Activated T-helper 1 cell treated with anti-CD3 and anti-CD28 coated beads, Interleukin-12 subunit alpha, Interleukin-12 subunit beta, Interleukin-2, Interleukin-4 antibody, amounts not matched to agents 30 ng/mL and 10 ng/mL and 1 ng/mL, durations not matched to agents 14 hours and 24 hours and 36 hours (primary cell): ENCODE data around the gene MSH5. TPM values are rescaled to one million over a fixed set of nuclear protein-coding genes. Genes with fewer than 3 reads are reported as not detected.
"Not testable (repeated sequence)": the region's sequence is repeated elsewhere in the genome, so short reads cannot be mapped to it uniquely, and the experiment has no call there.

Source experiments
- DNase-seq: peaks from one replicate; pipeline ENCODE4 v3.0.0; 2021; ENCODE audit warnings: low spot score
- H3K27ac Mint-ChIP-seq: one replicate; pipeline ENCODE4 v1.8.0; 2021; ENCODE audit warnings: mild to moderate bottlenecking, mixed read lengths
- H3K27me3 Mint-ChIP-seq: one replicate; pipeline ENCODE4 v1.8.0; 2022; ENCODE audit warnings: mild to moderate bottlenecking, moderate library complexity, mixed read lengths; ENCODE audit not compliant: insufficient read depth
- H3K36me3 Mint-ChIP-seq: one replicate; pipeline ENCODE4 v1.8.0; 2021; ENCODE audit warnings: low read depth, mixed read lengths
- H3K4me1 Mint-ChIP-seq: one replicate; pipeline ENCODE4 v1.8.0; 2021; ENCODE audit warnings: low read depth, mixed read lengths
- H3K4me3 Mint-ChIP-seq: one replicate; pipeline ENCODE4 v1.8.0; 2021; ENCODE audit warnings: mild to moderate bottlenecking, moderate library complexity, mixed read lengths
- H3K9me3 Mint-ChIP-seq: one replicate; pipeline ENCODE4 v1.8.0; 2021; ENCODE audit warnings: mixed read lengths
- intact Hi-C: fragments of 100-400 bp; cut with micrococcal nuclease; formaldehyde crosslinking; loops from one replicate; pipeline ENCODE4 v1.15.1; 2024
- total RNA-seq: library from RNA; stranded (reverse); gene quantifications from 2 replicates; pipeline ENCODE4 v1.2.3, GENCODE V29; 2022

Gene MSH5
- total RNA-seq, 1 donor from 2014 or later: 83.4 TPM

DNA sequence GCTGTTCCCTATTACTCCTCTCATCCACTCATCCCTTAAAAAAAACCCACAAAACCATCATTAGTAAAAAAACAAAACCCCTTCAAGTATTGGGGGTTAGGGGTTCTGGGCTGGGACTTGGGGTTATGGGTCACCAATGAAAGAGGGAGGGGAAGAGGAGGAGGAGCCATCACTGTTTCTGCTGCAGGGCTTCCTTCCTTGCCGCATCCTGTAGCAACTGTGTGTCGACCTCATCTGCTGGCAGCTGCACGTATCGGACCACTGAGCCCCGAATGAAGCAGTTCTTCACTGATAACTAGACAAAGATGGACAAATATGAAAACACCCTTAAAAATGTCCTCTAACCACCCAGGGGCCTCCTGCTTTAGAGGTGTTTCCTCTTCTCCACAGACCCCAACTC lies 57.8 kb downstream of the MSH5 start:
- H3K36me3 Mint-ChIP-seq: peaks cover 29% of the 10 kb centered on the region
- intact Hi-C loops: loop anchor here (2.0 kb wide), 1 partner anchor 15 kb away; no protein-coding TSS in a partner anchor
- H3K27me3 Mint-ChIP-seq: no peaks in the 10 kb centered on the region
- H3K9me3 Mint-ChIP-seq: no peaks in the 10 kb centered on the region
- H3K27ac Mint-ChIP-seq: peak overlapping the region; percentile 77
- H3K4me3 Mint-ChIP-seq: peak overlapping the region; percentile 54
- DNase-seq: peak; percentile 40
- H3K4me1 Mint-ChIP-seq: peaks cover 30% of the 10 kb centered on the region

DNA sequence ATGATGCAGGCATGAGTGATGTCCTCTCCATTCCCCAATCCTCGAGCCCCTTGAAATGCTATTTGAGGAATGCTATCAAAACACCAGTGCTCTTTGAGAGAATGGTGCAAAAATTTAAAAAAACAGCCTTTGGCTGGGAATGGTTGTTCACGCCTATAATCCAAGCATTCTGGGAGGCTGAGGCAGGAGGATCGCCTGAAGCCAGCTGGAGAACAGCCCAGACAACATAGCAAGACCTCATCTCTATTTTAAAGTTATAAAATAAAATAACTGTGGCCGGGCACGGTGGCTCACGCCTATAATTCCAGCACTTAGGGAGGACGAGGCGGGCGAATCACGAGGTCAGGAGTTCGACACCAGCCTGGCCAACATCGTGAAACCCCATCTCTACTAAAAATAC lies 60.0 kb downstream of the MSH5 start:
- DNase-seq: no peak
- Mint-ChIP-seq H3K27ac (no peak overlapping the region), H3K4me1 (peaks cover 24% of the 10 kb centered on the region), H3K4me3 (no peak overlapping the region), H3K9me3 (no peaks in the 10 kb centered on the region), H3K27me3 (no peaks in the 10 kb centered on the region), H3K36me3 (peaks cover 25% of the 10 kb centered on the region)
- intact Hi-C loops: no loop called here

DNA sequence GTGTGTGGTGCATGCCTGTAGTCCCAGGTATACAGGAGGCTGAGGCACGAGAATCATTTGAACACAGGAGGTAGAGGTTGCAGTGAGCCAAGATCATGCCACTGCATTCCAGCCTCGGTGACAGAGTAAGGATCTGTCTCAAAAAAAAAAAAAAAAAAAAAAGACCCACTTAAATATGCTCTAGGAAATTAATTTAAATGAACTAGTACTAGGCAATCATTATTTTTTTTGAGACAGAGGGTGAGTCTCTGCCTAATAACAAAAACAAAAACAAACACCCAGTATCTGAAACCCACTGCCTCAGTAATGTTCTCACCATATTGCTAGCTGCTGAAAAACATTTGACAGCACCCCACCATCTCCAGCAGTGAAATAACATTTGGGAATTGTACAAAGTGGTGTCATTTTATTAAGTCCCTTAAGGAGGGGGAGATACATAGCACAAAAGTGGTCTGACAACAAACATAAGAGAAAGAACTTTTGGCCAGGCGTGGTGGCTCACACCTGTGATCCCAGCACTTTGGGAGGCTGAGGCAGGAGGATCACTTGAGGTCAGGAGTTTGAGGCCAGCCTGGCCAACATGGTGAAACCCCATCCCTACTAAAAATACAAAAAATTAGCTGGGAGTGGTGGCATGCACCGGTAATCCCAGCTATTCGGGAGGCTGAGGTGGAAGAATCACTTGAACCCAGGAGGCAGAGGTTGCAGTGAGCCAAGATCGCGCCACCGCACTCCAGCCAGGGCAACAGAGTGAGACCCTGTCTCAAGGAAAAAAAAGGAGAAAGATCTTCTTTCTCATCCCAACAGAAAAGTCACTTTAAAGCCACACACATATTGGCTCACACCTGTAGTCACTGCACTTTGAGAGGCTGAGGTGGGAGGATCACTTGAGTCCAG lies 61.5 kb downstream of the MSH5 start:
- peaks cover 32% of the 10 kb centered on the region for H3K4me1 Mint-ChIP-seq
- intact Hi-C loops, H3K4me3 Mint-ChIP-seq, DNase-seq, H3K27me3 Mint-ChIP-seq, H3K9me3 Mint-ChIP-seq: not testable (repeated sequence)
- H3K36me3 Mint-ChIP-seq: peaks cover 22% of the 10 kb centered on the region
- peak overlapping the region; percentile 6 for H3K27ac Mint-ChIP-seq

DNA sequence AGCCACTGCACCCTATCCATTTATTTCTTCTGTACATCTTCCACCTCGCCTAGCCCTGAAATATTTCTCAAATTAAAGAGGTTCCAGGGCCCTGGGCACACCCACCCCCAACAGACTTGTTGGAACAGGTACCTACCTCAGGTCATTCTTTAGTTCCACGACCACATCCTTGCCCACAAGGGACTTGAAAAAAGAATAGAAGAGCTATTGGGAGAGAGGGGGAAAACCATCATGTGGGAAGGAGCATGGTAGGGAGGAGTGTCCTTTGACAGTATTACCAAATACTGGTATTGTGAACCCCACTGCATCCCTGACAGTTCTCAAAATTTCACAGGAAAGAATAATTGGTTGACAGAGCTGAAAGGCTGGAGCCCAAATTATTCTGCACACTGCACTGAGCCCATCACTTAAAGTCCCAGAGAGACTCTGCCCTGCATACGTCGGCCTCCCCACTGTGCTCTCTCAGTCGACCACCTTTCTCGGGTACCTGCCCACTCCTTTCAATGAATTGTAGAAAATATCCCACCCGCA lies 66.2 kb downstream of the MSH5 start:
- Mint-ChIP-seq H3K4me3 (peak overlapping the region; percentile 94), H3K9me3 (no peaks in the 10 kb centered on the region), H3K27ac (peak overlapping the region; percentile 90), H3K36me3 (peaks cover 24% of the 10 kb centered on the region), H3K4me1 (peaks cover 20% of the 10 kb centered on the region), H3K27me3 (no peaks in the 10 kb centered on the region)
- no peak for DNase-seq
- intact Hi-C loops: loop anchor here (1.0 kb wide), 3 partner anchors 10 to 141 kb away; partner anchors contain the start of gene CLIC1

DNA sequence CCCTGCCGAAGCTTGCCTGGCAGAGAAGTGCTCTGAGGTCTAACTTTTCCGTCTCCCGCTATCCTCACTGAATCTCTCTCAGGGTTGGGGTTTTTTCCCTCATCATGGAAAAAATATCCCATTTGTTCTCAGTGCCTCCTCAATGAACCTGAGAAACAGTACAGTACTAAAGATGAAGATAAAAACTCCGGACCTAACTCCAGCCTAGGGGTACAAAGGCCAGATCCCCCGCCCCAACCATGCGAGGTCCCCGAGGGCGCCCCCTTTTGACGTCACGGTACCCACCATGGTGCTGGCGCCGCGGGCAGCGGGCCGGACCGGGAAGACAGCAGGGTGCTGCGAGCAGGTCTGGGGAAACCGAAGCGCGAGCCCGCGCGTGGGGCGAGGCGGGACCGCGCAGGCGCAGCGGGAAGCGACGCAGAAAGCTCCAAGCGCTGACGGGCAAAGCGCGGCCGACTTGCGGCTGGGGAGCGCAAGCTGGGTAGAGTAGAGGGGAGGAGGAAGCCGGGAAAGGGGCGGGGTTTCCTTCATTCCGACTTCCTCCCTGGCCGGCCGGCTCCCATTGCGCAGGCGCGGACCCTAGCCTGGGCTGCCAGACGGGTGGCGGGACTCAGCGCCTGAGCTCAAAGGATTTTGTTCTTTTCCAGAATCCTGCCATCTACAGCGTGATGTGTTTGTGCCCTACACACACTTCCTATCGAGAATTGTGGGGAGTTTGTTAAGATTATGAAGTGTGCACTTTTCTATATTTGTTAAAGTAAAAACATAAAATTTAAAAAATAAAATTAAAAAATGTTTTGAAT lies 66.9 kb downstream of the MSH5 start, which contains the start of gene LSM2:
Gene LSM2 (minus strand): TSS at position 497 of the 803 bp plus-strand sequence. CDS start 209 bp downstream, at position 288.
- peaks cover 21% of the 10 kb centered on the region for H3K36me3 Mint-ChIP-seq
- intact Hi-C loops: loop anchor here (1.0 kb wide), 3 partner anchors 10 to 141 kb away; partner anchors contain the start of gene CLIC1
- H3K27me3 Mint-ChIP-seq: no peaks in the 10 kb centered on the region

DNA sequence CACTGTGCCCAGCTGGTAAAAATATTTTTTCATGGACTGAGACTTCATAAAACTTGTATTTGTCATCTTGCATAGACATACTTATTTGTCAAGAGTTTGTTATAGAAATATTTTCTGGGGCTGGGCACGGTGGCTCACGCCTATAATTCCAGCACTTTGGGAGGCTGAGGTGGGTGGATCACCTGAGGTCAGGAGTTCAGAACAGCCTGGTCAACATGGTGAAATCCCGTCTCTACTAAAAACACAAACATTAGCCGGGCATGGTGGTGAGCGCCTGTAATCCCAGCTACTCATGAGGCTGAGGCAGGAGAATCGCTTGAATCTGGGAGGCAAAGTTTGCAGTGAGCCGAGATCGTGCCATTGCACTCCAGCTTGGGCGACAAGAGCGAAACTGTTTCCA lies 68.8 kb downstream of the MSH5 start:
- DNase-seq, H3K4me3 Mint-ChIP-seq, H3K9me3 Mint-ChIP-seq, H3K27me3 Mint-ChIP-seq, H3K27ac Mint-ChIP-seq, intact Hi-C loops: not testable (repeated sequence)
- H3K36me3 Mint-ChIP-seq: peaks cover 20% of the 10 kb centered on the region
- peaks cover 30% of the 10 kb centered on the region for H3K4me1 Mint-ChIP-seq

More for the DNA sequence above, 66.9 kb downstream of the MSH5 start, which contains the start of gene LSM2:
- H3K9me3 Mint-ChIP-seq: no peaks in the 10 kb centered on the region
- peak within 1 kb of the TSS; percentile 94 for H3K4me3 Mint-ChIP-seq
- H3K4me1 Mint-ChIP-seq: peaks cover 20% of the 10 kb centered on the region
- DNase-seq: peak; percentile 97
- H3K27ac Mint-ChIP-seq: peak within 1 kb of the TSS; percentile 90

DNA sequence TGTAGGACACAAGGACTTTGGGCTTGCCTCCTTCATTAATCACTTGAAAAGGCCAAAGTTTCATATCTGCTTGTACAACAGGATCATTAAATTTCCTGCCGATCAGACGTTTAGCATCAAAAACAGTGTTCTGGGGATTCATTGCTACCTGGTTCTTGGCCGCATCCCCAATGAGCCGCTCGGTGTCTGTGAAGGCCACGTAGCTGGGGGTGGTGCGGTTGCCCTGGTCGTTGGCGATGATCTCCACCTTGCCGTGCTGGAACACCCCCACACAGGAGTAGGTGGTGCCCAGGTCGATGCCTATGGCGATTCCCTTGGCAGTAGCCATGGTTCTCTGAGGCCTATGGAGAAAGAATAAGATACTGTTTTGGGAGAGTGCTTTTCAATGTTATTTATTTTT lies 71.8 kb downstream of the MSH5 start:
- Mint-ChIP-seq H3K27ac (peak overlapping the region; percentile 95), H3K4me1 (peaks cover 27% of the 10 kb centered on the region), H3K36me3 (peaks cover 16% of the 10 kb centered on the region), H3K4me3 (no peak overlapping the region), H3K9me3 (no peaks in the 10 kb centered on the region), H3K27me3 (no peaks in the 10 kb centered on the region)
- intact Hi-C loops: loop anchor here (2.0 to 10.0 kb wide), 4 partner anchors 15 to 1043 kb away; partner anchors contain the start of genes GPSM3, PBX2, PSMB9 and TAP1
- no peak for DNase-seq

Other genes with a start within 250 kb of the MSH5 start
- gene MICB, start 241.9 kb upstream of the MSH5 start, total RNA-seq: 36.1 and 37.5 TPM in 2 replicates
- not detected in 2 replicates for gene MCCD1, start 211.0 kb upstream of the MSH5 start, total RNA-seq
- 628 and 637 TPM in 2 replicates for gene DDX39B, start 198.0 kb upstream of the MSH5 start, total RNA-seq
- 1.2 and 1.4 TPM in 2 replicates for gene ATP6V1G2, start 193.4 kb upstream of the MSH5 start, total RNA-seq
- 18.2 and 18.9 TPM in 2 replicates for gene NFKBIL1, start 192.4 kb upstream of the MSH5 start, total RNA-seq
- gene LTA, start 167.7 kb upstream of the MSH5 start, total RNA-seq: 1,021 and 1,078 TPM in 2 replicates
- gene TNF, start 164.4 kb upstream of the MSH5 start, total RNA-seq: 427 and 430 TPM in 2 replicates
- gene LTB, start 157.6 kb upstream of the MSH5 start, total RNA-seq: 270 and 277 TPM in 2 replicates
- gene LST1, start 153.7 kb upstream of the MSH5 start, total RNA-seq: 63.0 and 66.6 TPM in 2 replicates
- 19.1 and 20.3 TPM in 2 replicates for gene NCR3, start 147.0 kb upstream of the MSH5 start, total RNA-seq
- 55.5 and 61.5 TPM in 2 replicates for gene AIF1, start 124.8 kb upstream of the MSH5 start, total RNA-seq
- gene PRRC2A, start 119.3 kb upstream of the MSH5 start, total RNA-seq: 281 and 283 TPM in 2 replicates
- gene BAG6, start 87.3 kb upstream of the MSH5 start, total RNA-seq: 319 and 323 TPM in 2 replicates
- gene APOM, start 84.1 kb upstream of the MSH5 start, total RNA-seq: 1.8 and 3.7 TPM in 2 replicates
- 18.1 and 19.1 TPM in 2 replicates for gene C6orf47, start 79.2 kb upstream of the MSH5 start, total RNA-seq
- gene GPANK1, start 75.0 kb upstream of the MSH5 start, total RNA-seq: 34.8 and 37.2 TPM in 2 replicates
- gene CSNK2B, start 73.9 kb upstream of the MSH5 start, total RNA-seq: 302 and 308 TPM in 2 replicates
- gene LY6G5B, start 70.0 kb upstream of the MSH5 start, total RNA-seq: 29.5 and 35.1 TPM in 2 replicates
- 4.7 and 4.9 TPM in 2 replicates for gene LY6G5C, start 58.9 kb upstream of the MSH5 start, total RNA-seq
- gene ABHD16A, start 36.7 kb upstream of the MSH5 start, total RNA-seq: 45.7 and 46.5 TPM in 2 replicates
- gene LY6G6F, start 33.1 kb upstream of the MSH5 start, total RNA-seq: not detected in 2 replicates
- not detected in 2 replicates for gene LY6G6D, start 24.7 kb upstream of the MSH5 start, total RNA-seq
- not detected in 2 replicates for gene LY6G6C, start 18.3 kb upstream of the MSH5 start, total RNA-seq
- not detected in 2 replicates for gene MPIG6B, start 16.6 kb upstream of the MSH5 start, total RNA-seq
- 4.9 and 5.7 TPM in 2 replicates for gene DDAH2, start 10.7 kb upstream of the MSH5 start, total RNA-seq
- 398 and 399 TPM in 2 replicates for gene CLIC1, start 3.5 kb upstream of the MSH5 start, total RNA-seq
- gene SAPCD1, start 22.7 kb downstream of the MSH5 start, total RNA-seq: 16.7 and 17.0 TPM in 2 replicates
- 2.9 and 5.0 TPM in 2 replicates for gene VWA7, start 37.3 kb downstream of the MSH5 start, total RNA-seq
- gene VARS1, start 55.7 kb downstream of the MSH5 start, total RNA-seq: 150 and 161 TPM in 2 replicates
- gene LSM2, start 67.0 kb downstream of the MSH5 start, total RNA-seq: 136 and 137 TPM in 2 replicates
- gene HSPA1L, start 75.3 kb downstream of the MSH5 start, total RNA-seq: 2.2 and 2.9 TPM in 2 replicates
- 173 and 175 TPM in 2 replicates for gene HSPA1A, start 75.5 kb downstream of the MSH5 start, total RNA-seq
- 152 and 155 TPM in 2 replicates for gene HSPA1B, start 87.7 kb downstream of the MSH5 start, total RNA-seq
- gene NEU1, start 122.8 kb downstream of the MSH5 start, total RNA-seq: 22.1 and 24.3 TPM in 2 replicates
- gene SLC44A4, start 139.0 kb downstream of the MSH5 start, total RNA-seq: 0.12 TPM in 1 of 2 replicates, not detected in the other
- 75.9 and 80.4 TPM in 2 replicates for gene EHMT2, start 157.7 kb downstream of the MSH5 start, total RNA-seq
- 4.6 and 5.1 TPM in 2 replicates for gene ZBTB12, start 162.1 kb downstream of the MSH5 start, total RNA-seq
- 0.88 and 1.6 TPM in 2 replicates for gene C2, start 187.7 kb downstream of the MSH5 start, total RNA-seq
- 0.21 TPM in 1 of 2 replicates, not detected in the other for gene CFB, start 206.1 kb downstream of the MSH5 start, total RNA-seq
- 92.3 and 97.7 TPM in 2 replicates for gene NELFE, start 219.0 kb downstream of the MSH5 start, total RNA-seq
- 85.8 and 101 TPM in 2 replicates for gene SKIC2, start 219.2 kb downstream of the MSH5 start, total RNA-seq
- gene DXO, start 232.1 kb downstream of the MSH5 start, total RNA-seq: 14.1 and 15.2 TPM in 2 replicates
- 4.0 and 4.1 TPM in 2 replicates for gene C4A, start 242.1 kb downstream of the MSH5 start, total RNA-seq